Activated CD8-positive, alpha-beta memory T cell treated with anti-CD3 and anti-CD28 coated beads for 24 hours (primary cell): ENCODE measurements around the gene CNGB1.
"Not testable (repeated sequence)": the region's sequence is repeated elsewhere in the genome, so short reads cannot be mapped to it uniquely, and the experiment has no call there.

Experiments used
- DNase-seq: peaks from one replicate; pipeline ENCODE4 v3.0.0-alpha.2; 2020

Gene CNGB1

GRCh38 chr16:57923418-57923817 is 47.5 kb downstream of the CNGB1 start:
- DNase-seq: no peak

- DNase-seq: no peak
These were observed 50.1 kb downstream of the CNGB1 start for GRCh38 chr16:57920880-57921229.

GRCh38 chr16:57920215-57920879 is 50.6 kb downstream of the CNGB1 start:
- DNase-seq: no peak

GRCh38 chr16:57918994-57919393 is 51.9 kb downstream of the CNGB1 start:
- DNase-seq: no peak

- DNase-seq: no peak
These were observed 52.5 kb downstream of the CNGB1 start for GRCh38 chr16:57918444-57918843.

- DNase-seq: not testable (repeated sequence)
These were observed 53.0 kb downstream of the CNGB1 start for GRCh38 chr16:57917929-57918328.

GRCh38 chr16:57917489-57917888 is 53.4 kb downstream of the CNGB1 start:
- not testable (repeated sequence) for DNase-seq

- no peak for DNase-seq
These were observed 54.0 kb downstream of the CNGB1 start for GRCh38 chr16:57916735-57917438.

GRCh38 chr16:57915811-57916488 is 55.0 kb downstream of the CNGB1 start:
- DNase-seq: no peak

GRCh38 chr16:57915267-57915666 is 55.7 kb downstream of the CNGB1 start:
- DNase-seq: no peak

- DNase-seq: no peak
These were observed 56.4 kb downstream of the CNGB1 start for GRCh38 chr16:57914244-57915173.

GRCh38 chr16:57912529-57913260 is 58.2 kb downstream of the CNGB1 start:
- DNase-seq: no peak

- DNase-seq: no peak
These were observed 59.2 kb downstream of the CNGB1 start for GRCh38 chr16:57911743-57912142.

GRCh38 chr16:57910696-57911095 is 60.2 kb downstream of the CNGB1 start:
- DNase-seq: no peak

GRCh38 chr16:57908409-57908987 is 62.4 kb downstream of the CNGB1 start:
- DNase-seq: no peak

- peak; percentile 63 for DNase-seq
These were observed 64.3 kb downstream of the CNGB1 start for GRCh38 chr16:57906382-57907316.

- DNase-seq: no peak
These were observed 66.8 kb downstream of the CNGB1 start for GRCh38 chr16:57904101-57904500.

GRCh38 chr16:57903656-57904055 is 67.3 kb downstream of the CNGB1 start:
- no peak for DNase-seq

- DNase-seq: no peak
These were observed 69.4 kb downstream of the CNGB1 start for GRCh38 chr16:57901480-57902069.

GRCh38 chr16:57900796-57901479 is 70.0 kb downstream of the CNGB1 start:
- DNase-seq: no peak
